ENCODE measurements around the gene MAP4. TPM values are rescaled to one million over a fixed set of nuclear protein-coding genes. Genes with fewer than 3 reads are reported as not detected.
A peak's percentile ranks its signal among the peaks of the same experiment; 100 is the strongest.

The MAP4 gene
- polyA plus RNA-seq, 3 donors = 6.2 to 24.1 (median 18.4) TPM

- WGBS (ENCODE audit: insufficient coverage) = no CpG with 5 or more reads among the region's 1 CpG
- H3K27me3 ChIP-seq (ENCODE audit: control insufficient read depth in 2 of 2, insufficient read depth in 2 of 2, low read length in 2 of 2) = no peaks in the 10 kb centered on the region
- no peak overlapping the region for H3K4me2 ChIP-seq (replicated peaks; ENCODE audit: extremely low read depth, low read length, poor library complexity, severe bottlenecking)
- intact Hi-C loops (cut with micrococcal nuclease) = no loop called here
- H3K27ac ChIP-seq (ENCODE audit: low read depth in 1 of 2, low read length in 2 of 2) = no peak overlapping the region
- no peak overlapping the region for H3K9ac ChIP-seq (ENCODE audit: insufficient read depth, low read length, poor library complexity, severe bottlenecking)
- H3K4me1 ChIP-seq (ENCODE audit: control insufficient read depth in 1 of 2, insufficient read depth in 2 of 2, low read length in 2 of 2) = no peaks in the 10 kb centered on the region
- no peak overlapping the region for H2AFZ ChIP-seq (ENCODE audit: insufficient read depth, low read depth, low read length, poor library complexity, severe bottlenecking)
- TF ChIP-seq, protein P1, sequence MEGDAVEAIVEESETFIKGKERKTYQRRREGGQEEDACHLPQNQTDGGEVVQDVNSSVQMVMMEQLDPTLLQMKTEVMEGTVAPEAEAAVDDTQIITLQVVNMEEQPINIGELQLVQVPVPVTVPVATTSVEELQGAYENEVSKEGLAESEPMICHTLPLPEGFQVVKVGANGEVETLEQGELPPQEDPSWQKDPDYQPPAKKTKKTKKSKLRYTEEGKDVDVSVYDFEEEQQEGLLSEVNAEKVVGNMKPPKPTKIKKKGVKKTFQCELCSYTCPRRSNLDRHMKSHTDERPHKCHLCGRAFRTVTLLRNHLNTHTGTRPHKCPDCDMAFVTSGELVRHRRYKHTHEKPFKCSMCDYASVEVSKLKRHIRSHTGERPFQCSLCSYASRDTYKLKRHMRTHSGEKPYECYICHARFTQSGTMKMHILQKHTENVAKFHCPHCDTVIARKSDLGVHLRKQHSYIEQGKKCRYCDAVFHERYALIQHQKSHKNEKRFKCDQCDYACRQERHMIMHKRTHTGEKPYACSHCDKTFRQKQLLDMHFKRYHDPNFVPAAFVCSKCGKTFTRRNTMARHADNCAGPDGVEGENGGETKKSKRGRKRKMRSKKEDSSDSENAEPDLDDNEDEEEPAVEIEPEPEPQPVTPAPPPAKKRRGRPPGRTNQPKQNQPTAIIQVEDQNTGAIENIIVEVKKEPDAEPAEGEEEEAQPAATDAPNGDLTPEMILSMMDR (IDR thresholded peaks at IDR 0.05) = no peak
- H3K36me3 ChIP-seq (replicated peaks in 1 of 2; ENCODE audit: control insufficient read depth in 1 of 2, insufficient read depth in 2 of 2, low read length in 2 of 2) = peaks cover 0 to 9% of the 10 kb centered on the region in 2 donors
- peaks cover 15% of the 10 kb centered on the region for H3K4me1 Mint-ChIP-seq
- H3K36me3 Mint-ChIP-seq = peaks cover 3 to 5% of the 10 kb centered on the region in 2 donors
- H3K79me2 ChIP-seq (ENCODE audit: insufficient read depth, low read length) = peaks cover 17% of the 10 kb centered on the region
- DNase-seq = no peak
- no peak overlapping the region for H3K4me3 Mint-ChIP-seq
- peak overlapping the region in 1 of 7 donors; percentile 33 for H3K27ac Mint-ChIP-seq
- no peaks in the 10 kb centered on the region for H3K27me3 Mint-ChIP-seq (ENCODE audit: low read depth in 3 of 3)
- no peaks in the 10 kb centered on the region for H3K9me3 Mint-ChIP-seq
- peaks cover 9% of the 10 kb centered on the region for H4K20me1 ChIP-seq (ENCODE audit: insufficient read depth, low read length)
- no peak overlapping the region for H3K4me3 ChIP-seq (replicated peaks in 1 of 3; ENCODE audit: low read depth in 2 of 3, low read length in 3 of 3)
- H3K9me3 ChIP-seq (replicated peaks in 1 of 2; ENCODE audit: control insufficient read depth in 1 of 2, insufficient read depth in 1 of 2, low read length in 2 of 2) = no peaks in the 10 kb centered on the region
Observed at GRCh38 chr3:48039487-48040190, 23.4 kb upstream of the MAP4 start.

DNA sequence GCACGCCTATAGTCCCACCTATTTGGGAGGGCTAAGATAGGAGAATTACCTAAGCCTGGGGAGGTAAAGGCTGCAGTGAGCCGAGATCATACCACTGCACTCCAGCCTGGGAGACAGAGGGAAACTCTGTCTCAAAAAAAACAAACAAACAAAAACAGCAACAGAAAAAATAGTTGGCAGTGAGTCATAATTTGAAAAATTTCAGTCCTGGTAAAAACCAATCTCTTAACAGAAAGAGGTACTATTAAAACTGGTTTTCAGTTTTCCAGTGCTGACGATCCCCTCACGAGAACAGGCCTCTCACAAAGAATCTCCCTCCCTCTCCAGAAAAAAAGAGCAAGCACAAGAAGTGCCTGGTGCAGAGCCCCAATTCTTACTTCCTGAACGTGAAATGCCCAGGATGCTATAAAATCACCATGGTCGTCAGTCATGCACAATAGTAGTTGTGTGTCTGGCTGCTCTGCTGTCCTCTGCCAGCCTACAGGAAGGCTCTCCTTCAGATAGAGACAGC is 22.8 kb upstream of the MAP4 start:
- Mint-ChIP-seq H3K9me3 (no peaks in the 10 kb centered on the region), H3K36me3 (peaks cover 3 to 5% of the 10 kb centered on the region in 2 donors), H3K27me3 (ENCODE audit: low read depth in 3 of 3) (no peaks in the 10 kb centered on the region), H3K27ac (peak overlapping the region in 1 of 7 donors; percentile 33), H3K4me1 (peaks cover 17% of the 10 kb centered on the region), H3K4me3 (no peak overlapping the region)
- 34% methylated on average over 4 of the region's 6 CpGs for WGBS (ENCODE audit: insufficient coverage)
- DNase-seq = no peak
- H3K9ac ChIP-seq (ENCODE audit: insufficient read depth, low read length, poor library complexity, severe bottlenecking) = peak overlapping the region; percentile 5
- TF ChIP-seq, protein P1 (IDR thresholded peaks at IDR 0.05) = no peak
- no peak overlapping the region for H3K27ac ChIP-seq (ENCODE audit: low read depth in 1 of 2, low read length in 2 of 2)
- no peak overlapping the region for H2AFZ ChIP-seq (ENCODE audit: insufficient read depth, low read depth, low read length, poor library complexity, severe bottlenecking)
- peaks cover 17% of the 10 kb centered on the region for H3K79me2 ChIP-seq (ENCODE audit: insufficient read depth, low read length)
- H3K27me3 ChIP-seq (ENCODE audit: control insufficient read depth in 2 of 2, insufficient read depth in 2 of 2, low read length in 2 of 2) = no peaks in the 10 kb centered on the region
- intact Hi-C loops (cut with micrococcal nuclease) = no loop called here
- no peaks in the 10 kb centered on the region for H3K9me3 ChIP-seq (replicated peaks in 1 of 2; ENCODE audit: control insufficient read depth in 1 of 2, insufficient read depth in 1 of 2, low read length in 2 of 2)
- no peaks in the 10 kb centered on the region for H3K4me1 ChIP-seq (ENCODE audit: control insufficient read depth in 1 of 2, insufficient read depth in 2 of 2, low read length in 2 of 2)
- peaks cover 0 to 9% of the 10 kb centered on the region in 2 donors for H3K36me3 ChIP-seq (replicated peaks in 1 of 2; ENCODE audit: control insufficient read depth in 1 of 2, insufficient read depth in 2 of 2, low read length in 2 of 2)
- H3K4me2 ChIP-seq (replicated peaks; ENCODE audit: extremely low read depth, low read length, poor library complexity, severe bottlenecking) = no peak overlapping the region
- H4K20me1 ChIP-seq (ENCODE audit: insufficient read depth, low read length) = peaks cover 9% of the 10 kb centered on the region
- H3K4me3 ChIP-seq (replicated peaks in 1 of 3; ENCODE audit: low read depth in 2 of 3, low read length in 3 of 3) = no peak overlapping the region

Measured in CD14-positive monocyte (primary cell).